Endodermal cell (in vitro differentiated cells): ENCODE results near the gene SUSD1. TPM values are rescaled to one million over a fixed set of nuclear protein-coding genes. Genes with fewer than 3 reads are reported as not detected.

ENCODE experiments used
- DNase-seq: peaks from one replicate; pipeline ENCODE4 v3.0.0-alpha.2; 2017
- H3K27ac ChIP-seq: 2 replicates; pipeline ENCODE4 v1.5.1; 2013; ENCODE audit warnings: mild to moderate bottlenecking, low read depth, low read length, moderate library complexity
- H3K27me3 ChIP-seq: 2 replicates; pipeline ENCODE4 v1.6.1; 2013; ENCODE audit warnings: mild to moderate bottlenecking, low read length, moderate library complexity; ENCODE audit not compliant: insufficient read depth, control insufficient read depth, poor library complexity, severe bottlenecking
- H3K36me3 ChIP-seq: 2 replicates; pipeline ENCODE4 v1.7.0; 2013; ENCODE audit warnings: mild to moderate bottlenecking, low read length, moderate library complexity; ENCODE audit not compliant: control insufficient read depth, insufficient read depth
- H3K4me1 ChIP-seq: one replicate; pipeline ENCODE4 v1.7.0; 2013; ENCODE audit warnings: low read length; ENCODE audit not compliant: control insufficient read depth, insufficient read depth
- H3K4me3 ChIP-seq: 2 replicates; pipeline ENCODE4 v1.5.1; 2013; ENCODE audit warnings: mild to moderate bottlenecking, low read length, moderate library complexity
- H3K9ac ChIP-seq: 2 replicates; pipeline ENCODE4 v1.6.1; 2013; ENCODE audit warnings: mild to moderate bottlenecking, low read length, moderate library complexity; ENCODE audit not compliant: poor library complexity, severe bottlenecking; ENCODE audit errors: extremely low read depth
- H3K9me3 ChIP-seq: 2 replicates; pipeline ENCODE4 v1.6.1; 2013; ENCODE audit warnings: mild to moderate bottlenecking, low read length, moderate library complexity; ENCODE audit not compliant: control insufficient read depth
- H3K27ac Mint-ChIP-seq: 2 replicates; pipeline ENCODE4 v1.8.0; 2020; ENCODE audit warnings: mixed read lengths
- H3K27me3 Mint-ChIP-seq: 2 replicates; pipeline ENCODE4 v1.8.0; 2021; ENCODE audit warnings: mild to moderate bottlenecking, mixed read lengths; ENCODE audit not compliant: insufficient read depth
- H3K36me3 Mint-ChIP-seq: 2 replicates; pipeline ENCODE4 v1.8.0; 2020; ENCODE audit warnings: low read depth, mixed read lengths
- H3K4me1 Mint-ChIP-seq: 2 replicates; pipeline ENCODE4 v1.8.0; 2020; ENCODE audit warnings: mixed read lengths
- H3K4me3 Mint-ChIP-seq: 2 replicates; pipeline ENCODE4 v1.8.0; 2020; ENCODE audit warnings: mild to moderate bottlenecking, moderate library complexity, mixed read lengths
- H3K9me3 Mint-ChIP-seq: 2 replicates; pipeline ENCODE4 v1.8.0; 2020; ENCODE audit warnings: mild to moderate bottlenecking, mixed read lengths
- WGBS, 2 experiments: methylation state at CpG; one replicate each; pipeline versions ENCODE4 v1.1.5 to v1.1.7; 2013; ENCODE audit warnings: missing lambda C conversion rate in 2 of 2, mixed read lengths in 1 of 2; ENCODE audit not compliant: insufficient coverage in 1 of 2, insufficient read length in 1 of 2; 5-methylcytosine and 5-hydroxymethylcytosine counted together
- total RNA-seq, 2 donors: library from RNA; stranded (reverse); fragmentation: NEBNext Ultra II Directional in 1 of 2; extraction: Animal tissue kit (Norgen Biotek cat#: 25700) in 1 of 2; gene quantifications; 2 replicates in 1 of 2; 3 replicates in 1 of 2; pipeline ENCODE4 v1.2.1, GENCODE V29; 2021
- TF ChIP-seq, protein P1 (sequence below): fragments of 200-600 bp; sonication (generic); conservative IDR thresholded peaks from 2 replicates; pipeline ENCODE4 v1.5.0; 2021; ENCODE audit warnings: antibody characterized with exemption, mild to moderate bottlenecking

SUSD1 gene
- total RNA-seq, 2 donors from 2014 or later, result 7.7 to 10.4 TPM

DNA sequence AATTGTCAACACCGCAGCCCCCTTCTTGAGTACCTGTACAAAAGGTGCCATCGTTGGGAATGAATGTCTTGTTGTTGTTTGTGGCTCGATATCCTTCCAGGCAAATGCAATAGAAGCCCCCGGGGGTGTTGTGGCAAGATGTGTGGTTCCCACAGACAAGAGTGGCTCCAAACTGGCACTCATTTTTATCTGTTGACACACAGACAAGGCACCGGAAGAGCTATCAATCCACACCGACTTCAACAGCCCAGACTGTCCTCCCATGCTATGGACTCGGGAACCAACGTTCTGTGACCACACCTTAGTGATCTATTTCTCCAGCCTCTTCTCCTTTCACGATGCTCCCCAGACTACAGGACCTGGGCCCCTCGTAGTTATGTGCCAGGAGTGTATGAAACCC, 25.9 kb downstream of the SUSD1 start:
- H3K9me3 Mint-ChIP-seq, result no peaks in the 10 kb centered on the region
- H3K27ac ChIP-seq, result no peak overlapping the region
- H3K9ac ChIP-seq, result no peak overlapping the region
- H3K4me1 ChIP-seq, result no peaks in the 10 kb centered on the region
- 91 to 96% methylated on average over 6 to 10 of the region's 10 CpGs for WGBS, 2 experiments
- no peaks in the 10 kb centered on the region for H3K9me3 ChIP-seq
- peaks cover 5% of the 10 kb centered on the region for H3K36me3 Mint-ChIP-seq
- no peak overlapping the region for H3K4me3 Mint-ChIP-seq
- no peaks in the 10 kb centered on the region for H3K27me3 Mint-ChIP-seq
- H3K36me3 ChIP-seq, result no peaks in the 10 kb centered on the region
- no peak overlapping the region for H3K27ac Mint-ChIP-seq
- TF ChIP-seq, protein P1, sequence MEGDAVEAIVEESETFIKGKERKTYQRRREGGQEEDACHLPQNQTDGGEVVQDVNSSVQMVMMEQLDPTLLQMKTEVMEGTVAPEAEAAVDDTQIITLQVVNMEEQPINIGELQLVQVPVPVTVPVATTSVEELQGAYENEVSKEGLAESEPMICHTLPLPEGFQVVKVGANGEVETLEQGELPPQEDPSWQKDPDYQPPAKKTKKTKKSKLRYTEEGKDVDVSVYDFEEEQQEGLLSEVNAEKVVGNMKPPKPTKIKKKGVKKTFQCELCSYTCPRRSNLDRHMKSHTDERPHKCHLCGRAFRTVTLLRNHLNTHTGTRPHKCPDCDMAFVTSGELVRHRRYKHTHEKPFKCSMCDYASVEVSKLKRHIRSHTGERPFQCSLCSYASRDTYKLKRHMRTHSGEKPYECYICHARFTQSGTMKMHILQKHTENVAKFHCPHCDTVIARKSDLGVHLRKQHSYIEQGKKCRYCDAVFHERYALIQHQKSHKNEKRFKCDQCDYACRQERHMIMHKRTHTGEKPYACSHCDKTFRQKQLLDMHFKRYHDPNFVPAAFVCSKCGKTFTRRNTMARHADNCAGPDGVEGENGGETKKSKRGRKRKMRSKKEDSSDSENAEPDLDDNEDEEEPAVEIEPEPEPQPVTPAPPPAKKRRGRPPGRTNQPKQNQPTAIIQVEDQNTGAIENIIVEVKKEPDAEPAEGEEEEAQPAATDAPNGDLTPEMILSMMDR, result no peak
- H3K4me3 ChIP-seq, result no peak overlapping the region
- H3K4me1 Mint-ChIP-seq, result peaks cover 7% of the 10 kb centered on the region
- no peaks in the 10 kb centered on the region for H3K27me3 ChIP-seq
- DNase-seq, result no peak

DNA sequence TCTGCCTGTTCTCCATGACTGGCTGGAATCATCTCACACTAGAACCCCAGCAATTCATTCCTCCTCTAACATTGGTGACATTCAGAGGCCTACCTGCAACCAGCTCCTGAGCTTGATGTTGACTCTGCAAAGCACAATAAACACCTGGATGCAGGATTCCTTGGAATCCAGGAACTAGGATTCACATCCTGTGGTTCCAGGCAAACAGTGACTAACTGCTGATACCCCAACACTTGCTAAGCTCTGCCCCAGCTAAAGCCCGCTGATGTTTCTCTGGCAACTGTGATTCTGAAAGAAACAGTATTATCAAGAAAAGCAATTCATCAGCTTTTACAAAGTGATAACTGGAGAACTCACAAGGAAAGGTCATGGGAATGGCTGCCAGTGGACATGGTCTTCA, 29.2 kb downstream of the SUSD1 start:
- TF ChIP-seq, protein P1, result no peak
- H3K27ac Mint-ChIP-seq, result peak overlapping the region; percentile 61
- H3K4me3 ChIP-seq, result no peak overlapping the region
- no peaks in the 10 kb centered on the region for H3K27me3 Mint-ChIP-seq
- H3K4me1 ChIP-seq, result no peaks in the 10 kb centered on the region
- peaks cover 7% of the 10 kb centered on the region for H3K4me1 Mint-ChIP-seq
- H3K9me3 ChIP-seq, result no peaks in the 10 kb centered on the region
- H3K36me3 ChIP-seq, result peaks cover 10% of the 10 kb centered on the region
- H3K9ac ChIP-seq, result no peak overlapping the region
- H3K27ac ChIP-seq, result no peak overlapping the region
- no peaks in the 10 kb centered on the region for H3K9me3 Mint-ChIP-seq
- WGBS, 2 experiments, result 82% methylated on average over 1 of the region's 1 CpG; no CpG with 5 or more reads in 1 of the 2 experiments
- peak; percentile 75 for DNase-seq
- peaks cover 16% of the 10 kb centered on the region for H3K36me3 Mint-ChIP-seq
- no peak overlapping the region for H3K4me3 Mint-ChIP-seq
- H3K27me3 ChIP-seq, result no peaks in the 10 kb centered on the region

DNA sequence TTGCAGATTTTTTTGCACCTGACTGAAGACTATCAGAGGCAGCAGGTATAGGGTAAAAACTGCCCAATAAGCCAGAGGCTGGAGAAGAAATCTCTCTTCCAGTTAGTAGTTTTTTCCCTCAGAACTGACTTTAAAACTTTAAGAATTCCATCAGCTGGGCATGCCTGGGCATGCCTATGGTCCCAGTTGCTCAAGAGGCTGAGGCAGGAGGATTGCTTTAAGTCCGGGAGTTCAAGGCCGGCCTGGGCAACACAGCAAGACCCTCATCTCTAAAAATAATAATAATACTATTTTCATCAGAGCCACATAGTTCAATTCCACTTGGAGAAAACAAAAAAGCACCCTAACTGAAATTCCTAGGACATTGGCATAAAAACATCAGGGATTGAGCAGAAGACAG, 30.3 kb downstream of the SUSD1 start:
- H3K27me3 ChIP-seq, result no peaks in the 10 kb centered on the region
- no peak overlapping the region for H3K4me3 ChIP-seq
- H3K4me1 Mint-ChIP-seq, result peaks cover 7% of the 10 kb centered on the region
- H3K9me3 ChIP-seq, result no peaks in the 10 kb centered on the region
- no peaks in the 10 kb centered on the region for H3K4me1 ChIP-seq
- no peaks in the 10 kb centered on the region for H3K27me3 Mint-ChIP-seq
- no peaks in the 10 kb centered on the region for H3K9me3 Mint-ChIP-seq
- no peak overlapping the region for H3K27ac ChIP-seq
- no peak overlapping the region for H3K9ac ChIP-seq
- no peak overlapping the region for H3K27ac Mint-ChIP-seq
- DNase-seq, result no peak
- no peak overlapping the region for H3K4me3 Mint-ChIP-seq
- TF ChIP-seq, protein P1, result no peak
- peaks cover 10% of the 10 kb centered on the region for H3K36me3 ChIP-seq
- H3K36me3 Mint-ChIP-seq, result peaks cover 18% of the 10 kb centered on the region
- WGBS, 2 experiments, result 94% methylated on average over 2 of the region's 2 CpGs; no CpG with 5 or more reads in 1 of the 2 experiments
